SK-N-SH (cell line): ENCODE measurements around the gene KANSL3.

Experiments used
- CHD2 ChIP-seq: fragments of 150-350 bp; IDR thresholded peaks from 2 replicates; pipeline ENCODE4 v1.6.1; 2018; ENCODE audit warnings: low read length; ENCODE audit not compliant: partially characterized antibody
- FOXM1 ChIP-seq: IDR thresholded peaks from 2 replicates; pipeline ENCODE4 v1.4.0; 2012; ENCODE audit warnings: low read depth, mild to moderate bottlenecking
- GABPA ChIP-seq: IDR thresholded peaks from 2 replicates; pipeline ENCODE4 v1.4.0; 2012; ENCODE audit warnings: low read depth, mild to moderate bottlenecking
- GATA2 ChIP-seq: sonication (generic); formaldehyde crosslinking; IDR thresholded peaks from 2 replicates; pipeline ENCODE4 v1.5.0; 2020; ENCODE audit warnings: mild to moderate bottlenecking, missing genetic modification reagents
- POLR2AphosphoS5 ChIP-seq: IDR thresholded peaks from 2 replicates; pipeline ENCODE4 v1.6.1; 2012; ENCODE audit warnings: low read depth, low read length
- RAD21 ChIP-seq: IDR thresholded peaks from 2 replicates; pipeline ENCODE4 v1.6.1; 2012; ENCODE audit warnings: mild to moderate bottlenecking, low read length
- TAF1 ChIP-seq: IDR thresholded peaks from 2 replicates; pipeline ENCODE4 v1.6.1; 2012; ENCODE audit warnings: low read depth, mild to moderate bottlenecking, low read length, moderate library complexity, borderline replicate concordance
- TCF12 ChIP-seq: IDR thresholded peaks from 2 replicates; pipeline ENCODE4 v1.4.0; 2012
- TF ChIP-seq, protein P1 (sequence below): fragments of 200-600 bp; sonication (generic); IDR thresholded peaks from 2 replicates; pipeline ENCODE4 v1.6.1; 2017; ENCODE audit warnings: antibody characterized with exemption, mild to moderate bottlenecking, moderate library complexity
- TF ChIP-seq, protein P2 (sequence below): IDR thresholded peaks from 2 replicates; pipeline ENCODE4 v1.6.1; 2012; ENCODE audit warnings: mild to moderate bottlenecking, low read depth, low read length, moderate library complexity

DNA sequence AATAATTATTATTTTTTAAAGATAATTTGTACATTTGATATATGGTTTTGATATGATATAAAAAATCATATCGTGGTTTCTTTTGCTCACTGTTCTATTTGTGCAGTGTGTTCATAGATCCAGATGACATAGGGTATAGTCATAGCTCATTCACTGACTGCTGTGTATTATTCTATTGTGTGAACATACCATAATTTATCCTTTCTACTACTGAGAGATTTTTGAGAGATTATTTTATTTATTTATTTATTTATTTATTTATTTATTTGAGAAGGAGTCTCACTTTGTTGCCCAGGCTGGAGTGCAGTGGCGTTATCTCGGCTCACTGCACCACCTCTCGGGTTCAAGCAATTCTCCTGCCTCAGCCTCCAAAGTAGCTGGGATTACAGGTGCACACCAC, 43.4 kb upstream of the KANSL3 start:
- TF ChIP-seq, protein P1, sequence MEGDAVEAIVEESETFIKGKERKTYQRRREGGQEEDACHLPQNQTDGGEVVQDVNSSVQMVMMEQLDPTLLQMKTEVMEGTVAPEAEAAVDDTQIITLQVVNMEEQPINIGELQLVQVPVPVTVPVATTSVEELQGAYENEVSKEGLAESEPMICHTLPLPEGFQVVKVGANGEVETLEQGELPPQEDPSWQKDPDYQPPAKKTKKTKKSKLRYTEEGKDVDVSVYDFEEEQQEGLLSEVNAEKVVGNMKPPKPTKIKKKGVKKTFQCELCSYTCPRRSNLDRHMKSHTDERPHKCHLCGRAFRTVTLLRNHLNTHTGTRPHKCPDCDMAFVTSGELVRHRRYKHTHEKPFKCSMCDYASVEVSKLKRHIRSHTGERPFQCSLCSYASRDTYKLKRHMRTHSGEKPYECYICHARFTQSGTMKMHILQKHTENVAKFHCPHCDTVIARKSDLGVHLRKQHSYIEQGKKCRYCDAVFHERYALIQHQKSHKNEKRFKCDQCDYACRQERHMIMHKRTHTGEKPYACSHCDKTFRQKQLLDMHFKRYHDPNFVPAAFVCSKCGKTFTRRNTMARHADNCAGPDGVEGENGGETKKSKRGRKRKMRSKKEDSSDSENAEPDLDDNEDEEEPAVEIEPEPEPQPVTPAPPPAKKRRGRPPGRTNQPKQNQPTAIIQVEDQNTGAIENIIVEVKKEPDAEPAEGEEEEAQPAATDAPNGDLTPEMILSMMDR: no peak
- TF ChIP-seq RAD21: no peak
- no peak for TF ChIP-seq GABPA
- TF ChIP-seq TAF1: no peak
- TF ChIP-seq POLR2AphosphoS5: no peak
- TF ChIP-seq FOXM1: no peak
- TF ChIP-seq, protein P2, sequence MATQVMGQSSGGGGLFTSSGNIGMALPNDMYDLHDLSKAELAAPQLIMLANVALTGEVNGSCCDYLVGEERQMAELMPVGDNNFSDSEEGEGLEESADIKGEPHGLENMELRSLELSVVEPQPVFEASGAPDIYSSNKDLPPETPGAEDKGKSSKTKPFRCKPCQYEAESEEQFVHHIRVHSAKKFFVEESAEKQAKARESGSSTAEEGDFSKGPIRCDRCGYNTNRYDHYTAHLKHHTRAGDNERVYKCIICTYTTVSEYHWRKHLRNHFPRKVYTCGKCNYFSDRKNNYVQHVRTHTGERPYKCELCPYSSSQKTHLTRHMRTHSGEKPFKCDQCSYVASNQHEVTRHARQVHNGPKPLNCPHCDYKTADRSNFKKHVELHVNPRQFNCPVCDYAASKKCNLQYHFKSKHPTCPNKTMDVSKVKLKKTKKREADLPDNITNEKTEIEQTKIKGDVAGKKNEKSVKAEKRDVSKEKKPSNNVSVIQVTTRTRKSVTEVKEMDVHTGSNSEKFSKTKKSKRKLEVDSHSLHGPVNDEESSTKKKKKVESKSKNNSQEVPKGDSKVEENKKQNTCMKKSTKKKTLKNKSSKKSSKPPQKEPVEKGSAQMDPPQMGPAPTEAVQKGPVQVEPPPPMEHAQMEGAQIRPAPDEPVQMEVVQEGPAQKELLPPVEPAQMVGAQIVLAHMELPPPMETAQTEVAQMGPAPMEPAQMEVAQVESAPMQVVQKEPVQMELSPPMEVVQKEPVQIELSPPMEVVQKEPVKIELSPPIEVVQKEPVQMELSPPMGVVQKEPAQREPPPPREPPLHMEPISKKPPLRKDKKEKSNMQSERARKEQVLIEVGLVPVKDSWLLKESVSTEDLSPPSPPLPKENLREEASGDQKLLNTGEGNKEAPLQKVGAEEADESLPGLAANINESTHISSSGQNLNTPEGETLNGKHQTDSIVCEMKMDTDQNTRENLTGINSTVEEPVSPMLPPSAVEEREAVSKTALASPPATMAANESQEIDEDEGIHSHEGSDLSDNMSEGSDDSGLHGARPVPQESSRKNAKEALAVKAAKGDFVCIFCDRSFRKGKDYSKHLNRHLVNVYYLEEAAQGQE: no peak
- no peak for TF ChIP-seq TCF12
- TF ChIP-seq GATA2 (CRISPR knock-in tag): no peak
- no peak for TF ChIP-seq CHD2
